Raji (cell line): Measurements from ENCODE around the gene NDUFS2.

Source experiments
- POLR2A ChIP-seq: IDR thresholded peaks from 2 replicates; pipeline ENCODE4 v1.6.1; 2011; ENCODE audit warnings: low read depth, low read length, control low read depth; ENCODE audit not compliant: insufficient read depth

Gene NDUFS2

GRCh38 chr1:161165742-161166668 is 36.2 kb upstream of the NDUFS2 start, which contains the start of gene PPOX:
PPOX (plus strand) TSS chr1:161166426; CDS start chr1:161166848, 422 bp downstream.
- TF ChIP-seq POLR2A = peak; percentile 81

- TF ChIP-seq POLR2A = no peak
Measured at GRCh38 chr1:161166669-161167548, 35.3 kb upstream of the NDUFS2 start.

GRCh38 chr1:161168906-161169305 is 33.3 kb upstream of the NDUFS2 start:
- no peak for TF ChIP-seq POLR2A

- no peak for TF ChIP-seq POLR2A
Measured at GRCh38 chr1:161171191-161171590, 31.0 kb upstream of the NDUFS2 start.

GRCh38 chr1:161171696-161172095 is 30.5 kb upstream of the NDUFS2 start:
- TF ChIP-seq POLR2A = no peak

- TF ChIP-seq POLR2A = no peak
Measured at GRCh38 chr1:161172349-161172748, 29.8 kb upstream of the NDUFS2 start.

- TF ChIP-seq POLR2A = no peak
Measured at GRCh38 chr1:161172776-161173376, 29.3 kb upstream of the NDUFS2 start.

GRCh38 chr1:161173711-161174110 is 28.5 kb upstream of the NDUFS2 start:
- TF ChIP-seq POLR2A = no peak

GRCh38 chr1:161174911-161175310 is 27.3 kb upstream of the NDUFS2 start:
- TF ChIP-seq POLR2A = no peak

GRCh38 chr1:161175771-161176453 is 26.3 kb upstream of the NDUFS2 start:
- no peak for TF ChIP-seq POLR2A

- no peak for TF ChIP-seq POLR2A
Measured at GRCh38 chr1:161176468-161177111, 25.6 kb upstream of the NDUFS2 start.

GRCh38 chr1:161177112-161177935 is 24.8 kb upstream of the NDUFS2 start, which contains the start of gene B4GALT3:
B4GALT3 (minus strand) TSS chr1:161177507; CDS start chr1:161176060, 1,447 bp downstream.
- peak; percentile 96 for TF ChIP-seq POLR2A

GRCh38 chr1:161177936-161178244 is 24.3 kb upstream of the NDUFS2 start:
- TF ChIP-seq POLR2A = no peak

- no peak for TF ChIP-seq POLR2A
Measured at GRCh38 chr1:161179698-161180097, 22.5 kb upstream of the NDUFS2 start.

- TF ChIP-seq POLR2A = no peak
Measured at GRCh38 chr1:161180639-161181038, 21.5 kb upstream of the NDUFS2 start.
